Thyroid gland (tissue), 4 donors: ENCODE data around the gene UMODL1. TPM values are rescaled to one million over a fixed set of nuclear protein-coding genes. Genes with fewer than 3 reads are reported as not detected.

Experiments used
- DNase-seq, 2 donors: peaks; one replicate each; pipeline ENCODE4 v3.0.0-alpha.2; 2019
- H3K27ac ChIP-seq, 3 donors: fragments of 200-600 bp; sonication (generic); 1 replicate in 2 of 3; 2 replicates in 1 of 3; pipeline ENCODE4 v1.5.1; 2016 to 2019; ENCODE audit warnings: mild to moderate bottlenecking in 1 of 3, moderate library complexity in 1 of 3
- H3K27me3 ChIP-seq: fragments of 200-600 bp; sonication (generic); one replicate; pipeline ENCODE4 v1.5.1; 2019
- H3K36me3 ChIP-seq, 2 donors: fragments of 200-600 bp; sonication (generic); one replicate each; pipeline ENCODE4 v1.5.1; 2016 to 2019
- H3K4me1 ChIP-seq, 2 donors: fragments of 200-600 bp; sonication (generic); one replicate each; pipeline ENCODE4 v1.5.1; 2017 to 2019
- H3K4me3 ChIP-seq, 3 donors: fragments of 200-600 bp; sonication (generic); replicated peaks in 1 of 3; 1 replicate in 2 of 3; 2 replicates in 1 of 3; pipeline ENCODE4 v1.5.1; 2016; ENCODE audit warnings: mild to moderate bottlenecking in 1 of 3
- H3K9me3 ChIP-seq: fragments of 200-600 bp; sonication (generic); one replicate; pipeline ENCODE4 v1.5.1; 2017
- CTCF ChIP-seq, 6 experiments: fragments of 200-600 bp in 3 of 6; fragments of 450-650 bp in 3 of 6; sonication (generic) in 3 of 6; IDR thresholded peaks; one replicate each; pipeline ENCODE4 v1.5.1; 2016 to 2019; ENCODE audit warnings: antibody characterized with exemption in 6 of 6, mild to moderate bottlenecking in 2 of 6, inconsistent platforms in 1 of 6, moderate library complexity in 1 of 6
- POLR2A ChIP-seq, 2 donors: fragments of 450-650 bp; IDR thresholded peaks; one replicate each; pipeline ENCODE4 v1.6.1; 2017; ENCODE audit warnings: antibody characterized with exemption in 2 of 2, mild to moderate bottlenecking in 2 of 2, moderate library complexity in 1 of 2
- WGBS, 2 donors: methylation state at CpG; one replicate each; pipeline ENCODE4 v1.1.5; 2017; 5-methylcytosine and 5-hydroxymethylcytosine counted together
- intact Hi-C: fragments of 100-400 bp; cut with DNase I; formaldehyde crosslinking; loops from one replicate; pipeline ENCODE4 v1.15.1; 2023
- total RNA-seq, 4 donors: library from RNA; depleted of rRNA; stranded (reverse); fragments of >200 nt; gene quantifications; one replicate each; pipeline ENCODE4 v1.2.3, GENCODE V29; 2016

UMODL1 gene
- total RNA-seq, 4 donors from 2014 or later, result not detected

- intact Hi-C loops, result loop anchor here (5.0 kb wide), 1 partner anchor 48 kb away; no protein-coding TSS in a partner anchor
- no peaks in the 10 kb centered on the region for H3K9me3 ChIP-seq
- H3K4me1 ChIP-seq, result no peaks in the 10 kb centered on the region
- TF ChIP-seq POLR2A (IDR thresholded peaks at IDR 0.05), result no peak
- TF ChIP-seq CTCF (IDR thresholded peaks at IDR 0.05), result peak in 4 of 6 experiments; percentile 26 to 39 (median 36)
- no peaks in the 10 kb centered on the region for H3K36me3 ChIP-seq
- no peak overlapping the region for H3K27ac ChIP-seq
- DNase-seq, result peak; percentile 46
- 61 to 67% methylated on average over 7 of the region's 7 CpGs for WGBS, 2 donors
- H3K4me3 ChIP-seq, result no peak overlapping the region
- H3K27me3 ChIP-seq, result no peaks in the 10 kb centered on the region
Observed at GRCh38 chr21:42164064-42164789, 93.1 kb downstream of the UMODL1 start.

DNA sequence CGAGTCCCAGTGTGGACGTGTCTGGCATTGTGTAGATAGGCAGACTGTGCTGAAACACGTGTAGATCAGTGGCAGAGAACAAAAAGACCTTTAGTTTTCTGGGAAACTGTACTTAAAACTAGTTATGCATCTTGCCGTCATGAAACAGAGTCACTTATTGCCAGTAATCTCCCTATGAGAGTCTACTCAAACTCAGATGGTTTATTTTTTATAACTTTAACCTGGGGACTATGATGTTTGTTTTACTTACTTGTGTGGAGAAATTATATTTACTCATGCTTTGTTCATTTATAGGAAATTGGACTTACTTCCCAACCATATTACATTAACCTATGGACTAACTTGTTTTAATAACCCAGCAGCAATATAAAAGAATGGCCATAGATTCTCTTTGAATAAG lies 93.7 kb downstream of the UMODL1 start:
- 68 to 72% methylated on average over 4 of the region's 4 CpGs for WGBS, 2 donors
- DNase-seq, result no peak
- Histone ChIP-seq H3K27me3 (no peaks in the 10 kb centered on the region), H3K36me3 (no peaks in the 10 kb centered on the region), H3K27ac (no peak overlapping the region), H3K4me1 (no peaks in the 10 kb centered on the region), H3K4me3 (no peak overlapping the region), H3K9me3 (no peaks in the 10 kb centered on the region)
- intact Hi-C loops, result loop anchor here (5.0 kb wide), 1 partner anchor 47 kb away; no protein-coding TSS in a partner anchor
- TF ChIP-seq CTCF (IDR thresholded peaks at IDR 0.05), result no peak

DNA sequence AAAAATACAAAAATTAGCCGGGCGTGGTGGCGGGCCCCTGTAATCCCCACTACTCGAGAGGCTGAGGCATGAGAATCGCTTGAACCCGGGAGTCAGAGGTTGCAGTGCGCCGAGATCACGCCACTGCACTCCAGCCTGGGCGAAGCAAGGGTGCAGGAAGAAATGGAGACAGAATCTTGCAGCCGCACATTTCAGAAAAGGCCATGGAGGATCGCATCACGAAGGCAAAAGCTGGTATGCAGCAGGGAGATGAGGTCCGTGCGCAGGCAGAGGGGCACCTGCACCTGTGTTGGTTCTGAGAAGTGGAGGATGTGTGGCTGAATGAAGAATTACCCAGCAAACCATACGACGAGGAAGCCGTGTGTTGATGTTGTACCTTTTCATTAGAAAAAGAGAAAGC lies 94.8 kb downstream of the UMODL1 start:
- TF ChIP-seq CTCF (IDR thresholded peaks at IDR 0.05) (no peak), POLR2A (IDR thresholded peaks at IDR 0.05) (no peak)
- no peaks in the 10 kb centered on the region for H3K36me3 ChIP-seq
- 92 to 94% methylated on average over 18 of the region's 18 CpGs for WGBS, 2 donors
- no peak overlapping the region for H3K4me3 ChIP-seq
- no peaks in the 10 kb centered on the region for H3K4me1 ChIP-seq
- no peaks in the 10 kb centered on the region for H3K9me3 ChIP-seq
- DNase-seq, result no peak
- H3K27me3 ChIP-seq, result no peaks in the 10 kb centered on the region
- intact Hi-C loops, result no loop called here
- no peak overlapping the region for H3K27ac ChIP-seq

- DNase-seq, result no peak
- Histone ChIP-seq H3K4me3 (no peak overlapping the region), H3K27me3 (no peaks in the 10 kb centered on the region), H3K27ac (no peak overlapping the region), H3K36me3 (no peaks in the 10 kb centered on the region), H3K9me3 (no peaks in the 10 kb centered on the region), H3K4me1 (no peaks in the 10 kb centered on the region)
- TF ChIP-seq CTCF (IDR thresholded peaks at IDR 0.05) (no peak), POLR2A (IDR thresholded peaks at IDR 0.05) (no peak)
- intact Hi-C loops, result no loop called here
Observed at GRCh38 chr21:42169758-42170157, 98.6 kb downstream of the UMODL1 start.
